K562 (cell line): ENCODE results near the gene BEST4. TPM values are rescaled to one million over a fixed set of nuclear protein-coding genes. Genes with fewer than 3 reads are reported as not detected.

Experiments used
- CXXC5 ChIP-seq: fragments of 250-450 bp; sonication (Bioruptor Pico); IDR thresholded peaks from 2 replicates; pipeline ENCODE4 v1.8.0; 2022; ENCODE audit warnings: inconsistent platforms, mild to moderate bottlenecking, moderate library complexity
- MCM3 ChIP-seq: fragments of 450-650 bp; IDR thresholded peaks from 2 replicates; pipeline ENCODE4 v1.6.1; 2016
- NFE2 ChIP-seq: IDR thresholded peaks from 2 replicates; pipeline ENCODE4 v1.6.1; 2014; ENCODE audit warnings: antibody characterized with exemption, low read depth
- NFIX ChIP-seq: fragments of 250-450 bp; sonication (Bioruptor Pico); IDR thresholded peaks from 2 replicates; pipeline ENCODE4 v1.4.0; 2020; ENCODE audit warnings: low read depth, mild to moderate bottlenecking, moderate library complexity
- RBM39 ChIP-seq: fragments of 200-400 bp; formaldehyde crosslinking; optimal IDR thresholded peaks from 2 replicates; pipeline ENCODE3; 2018; ENCODE audit warnings: low read depth, low read length
- SPI1 ChIP-seq: IDR thresholded peaks from 2 replicates; pipeline ENCODE4 v1.6.1; 2011; ENCODE audit warnings: low read depth, low read length, control low read depth, borderline replicate concordance
- ZNF239 ChIP-seq: fragments of 250-450 bp; sonication (Bioruptor Pico); IDR thresholded peaks from 2 replicates; pipeline ENCODE4 v1.4.0; 2020; ENCODE audit warnings: mild to moderate bottlenecking
- ZNF436 ChIP-seq: fragments of 250-450, 450-650 bp; sonication (Bioruptor Pico); formaldehyde crosslinking; IDR thresholded peaks from 2 replicates; pipeline ENCODE4 v1.7.0; 2020; ENCODE audit warnings: mild to moderate bottlenecking
- polyA plus RNA-seq, 8 experiments: library from polyadenylated mRNA; depleted of rRNA in 4 of 8; stranded (reverse) in 5 of 8; unstranded in 3 of 8; fragments of >200 nt; fragmentation: Nextera tagmentation in 2 of 8; fragmentation: Illumina TruSeq in 1 of 8; extraction: Ambion mirVana in 2 of 8; extraction: Trizol in 1 of 8; gene quantifications; 2 replicates each; pipeline versions ENCODE4 v1.2.1 to v1.2.3, GENCODE V29; 2011 to 2014; ENCODE audit warnings: inconsistent platforms in 1 of 8, missing spikeins in 1 of 8
- total RNA-seq, 7 experiments: library from RNA; depleted of rRNA in 6 of 7; stranded (reverse); fragments of >200 nt in 6 of 7; fragmentation: Illumina TruSeq in 2 of 7; extraction: Trizol in 2 of 7; gene quantifications; 2 replicates each; pipeline versions ENCODE4 v1.2.1 to v1.2.3, GENCODE V29; 2011 to 2021; ENCODE audit warnings: low replicate concordance in 1 of 7
- TF ChIP-seq, protein P1 (sequence below): sonication (generic); formaldehyde crosslinking; IDR thresholded peaks from 2 replicates; pipeline ENCODE4 v1.8.0; 2022; ENCODE audit warnings: mild to moderate bottlenecking, missing genetic modification reagents
- TF ChIP-seq, protein P2 (sequence below), 2 experiments: fragments of 450-650 bp in 1 of 2; sonication (generic) in 1 of 2; formaldehyde crosslinking in 1 of 2; IDR thresholded peaks; 2 replicates each; pipeline versions ENCODE4 v1.7.1 to v1.9.0; 2016 to 2022; ENCODE audit warnings: inconsistent platforms in 1 of 2, mild to moderate bottlenecking in 1 of 2, missing genetic modification reagents in 1 of 2
- TF ChIP-seq, protein P3 (sequence below): fragments of 450-650 bp; IDR thresholded peaks from 2 replicates; pipeline ENCODE4 v1.6.1; 2017; ENCODE audit warnings: antibody characterized with exemption

BEST4 gene
- total and polyA plus RNA-seq, 9 of the 15 experiments (the other 6 are each of a cell fraction or from before 2014, with no cell fraction given): 0.07 to 0.11 TPM; not detected in 7

DNA sequence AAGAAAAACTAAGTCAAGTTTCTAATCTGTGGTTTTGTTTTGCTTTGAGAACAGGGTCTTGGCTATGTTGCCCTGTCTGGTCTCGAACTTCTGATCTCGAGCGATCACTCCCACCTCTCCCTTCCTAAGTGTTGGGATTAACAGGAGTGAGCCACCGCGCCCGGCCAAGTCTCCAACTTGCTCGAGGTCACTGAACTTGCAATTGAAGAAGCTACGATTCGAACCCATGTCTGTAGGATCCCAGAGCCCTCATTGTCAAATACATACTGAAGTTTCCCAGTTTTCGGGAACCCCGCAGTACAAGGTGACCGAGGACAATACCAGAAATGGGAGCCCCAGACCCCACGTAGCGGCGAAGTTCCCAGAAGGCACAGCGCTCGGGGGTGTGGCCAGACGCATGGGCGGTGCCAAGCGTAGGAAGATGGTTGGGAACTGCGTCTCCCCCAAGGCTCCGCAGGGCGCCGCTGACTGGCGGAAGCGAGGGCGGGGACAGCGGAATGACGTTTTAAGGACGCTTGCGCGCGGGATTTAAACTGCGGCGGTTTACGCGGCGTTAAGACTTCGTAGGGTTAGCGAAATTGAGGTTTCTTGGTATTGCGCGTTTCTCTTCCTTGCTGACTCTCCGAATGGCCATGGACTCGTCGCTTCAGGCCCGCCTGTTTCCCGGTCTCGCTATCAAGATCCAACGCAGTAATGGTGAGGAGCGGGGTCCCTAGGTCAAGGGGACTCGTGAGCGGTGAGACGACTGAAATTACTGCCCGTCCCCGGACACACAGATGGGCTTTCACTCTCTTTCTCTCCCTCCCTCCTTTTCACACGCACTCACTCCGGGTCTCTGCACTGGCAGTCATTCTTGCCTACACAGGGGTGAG, 48.4 kb downstream of the BEST4 start, which contains the start of gene KIF2C (continued):
- TF ChIP-seq, protein P1, sequence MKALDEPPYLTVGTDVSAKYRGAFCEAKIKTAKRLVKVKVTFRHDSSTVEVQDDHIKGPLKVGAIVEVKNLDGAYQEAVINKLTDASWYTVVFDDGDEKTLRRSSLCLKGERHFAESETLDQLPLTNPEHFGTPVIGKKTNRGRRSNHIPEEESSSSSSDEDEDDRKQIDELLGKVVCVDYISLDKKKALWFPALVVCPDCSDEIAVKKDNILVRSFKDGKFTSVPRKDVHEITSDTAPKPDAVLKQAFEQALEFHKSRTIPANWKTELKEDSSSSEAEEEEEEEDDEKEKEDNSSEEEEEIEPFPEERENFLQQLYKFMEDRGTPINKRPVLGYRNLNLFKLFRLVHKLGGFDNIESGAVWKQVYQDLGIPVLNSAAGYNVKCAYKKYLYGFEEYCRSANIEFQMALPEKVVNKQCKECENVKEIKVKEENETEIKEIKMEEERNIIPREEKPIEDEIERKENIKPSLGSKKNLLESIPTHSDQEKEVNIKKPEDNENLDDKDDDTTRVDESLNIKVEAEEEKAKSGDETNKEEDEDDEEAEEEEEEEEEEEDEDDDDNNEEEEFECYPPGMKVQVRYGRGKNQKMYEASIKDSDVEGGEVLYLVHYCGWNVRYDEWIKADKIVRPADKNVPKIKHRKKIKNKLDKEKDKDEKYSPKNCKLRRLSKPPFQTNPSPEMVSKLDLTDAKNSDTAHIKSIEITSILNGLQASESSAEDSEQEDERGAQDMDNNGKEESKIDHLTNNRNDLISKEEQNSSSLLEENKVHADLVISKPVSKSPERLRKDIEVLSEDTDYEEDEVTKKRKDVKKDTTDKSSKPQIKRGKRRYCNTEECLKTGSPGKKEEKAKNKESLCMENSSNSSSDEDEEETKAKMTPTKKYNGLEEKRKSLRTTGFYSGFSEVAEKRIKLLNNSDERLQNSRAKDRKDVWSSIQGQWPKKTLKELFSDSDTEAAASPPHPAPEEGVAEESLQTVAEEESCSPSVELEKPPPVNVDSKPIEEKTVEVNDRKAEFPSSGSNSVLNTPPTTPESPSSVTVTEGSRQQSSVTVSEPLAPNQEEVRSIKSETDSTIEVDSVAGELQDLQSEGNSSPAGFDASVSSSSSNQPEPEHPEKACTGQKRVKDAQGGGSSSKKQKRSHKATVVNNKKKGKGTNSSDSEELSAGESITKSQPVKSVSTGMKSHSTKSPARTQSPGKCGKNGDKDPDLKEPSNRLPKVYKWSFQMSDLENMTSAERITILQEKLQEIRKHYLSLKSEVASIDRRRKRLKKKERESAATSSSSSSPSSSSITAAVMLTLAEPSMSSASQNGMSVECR (CRISPR knock-in tag): peak; percentile 73; the same call in 1 of the 2 replicates
- TF ChIP-seq, protein P2, sequence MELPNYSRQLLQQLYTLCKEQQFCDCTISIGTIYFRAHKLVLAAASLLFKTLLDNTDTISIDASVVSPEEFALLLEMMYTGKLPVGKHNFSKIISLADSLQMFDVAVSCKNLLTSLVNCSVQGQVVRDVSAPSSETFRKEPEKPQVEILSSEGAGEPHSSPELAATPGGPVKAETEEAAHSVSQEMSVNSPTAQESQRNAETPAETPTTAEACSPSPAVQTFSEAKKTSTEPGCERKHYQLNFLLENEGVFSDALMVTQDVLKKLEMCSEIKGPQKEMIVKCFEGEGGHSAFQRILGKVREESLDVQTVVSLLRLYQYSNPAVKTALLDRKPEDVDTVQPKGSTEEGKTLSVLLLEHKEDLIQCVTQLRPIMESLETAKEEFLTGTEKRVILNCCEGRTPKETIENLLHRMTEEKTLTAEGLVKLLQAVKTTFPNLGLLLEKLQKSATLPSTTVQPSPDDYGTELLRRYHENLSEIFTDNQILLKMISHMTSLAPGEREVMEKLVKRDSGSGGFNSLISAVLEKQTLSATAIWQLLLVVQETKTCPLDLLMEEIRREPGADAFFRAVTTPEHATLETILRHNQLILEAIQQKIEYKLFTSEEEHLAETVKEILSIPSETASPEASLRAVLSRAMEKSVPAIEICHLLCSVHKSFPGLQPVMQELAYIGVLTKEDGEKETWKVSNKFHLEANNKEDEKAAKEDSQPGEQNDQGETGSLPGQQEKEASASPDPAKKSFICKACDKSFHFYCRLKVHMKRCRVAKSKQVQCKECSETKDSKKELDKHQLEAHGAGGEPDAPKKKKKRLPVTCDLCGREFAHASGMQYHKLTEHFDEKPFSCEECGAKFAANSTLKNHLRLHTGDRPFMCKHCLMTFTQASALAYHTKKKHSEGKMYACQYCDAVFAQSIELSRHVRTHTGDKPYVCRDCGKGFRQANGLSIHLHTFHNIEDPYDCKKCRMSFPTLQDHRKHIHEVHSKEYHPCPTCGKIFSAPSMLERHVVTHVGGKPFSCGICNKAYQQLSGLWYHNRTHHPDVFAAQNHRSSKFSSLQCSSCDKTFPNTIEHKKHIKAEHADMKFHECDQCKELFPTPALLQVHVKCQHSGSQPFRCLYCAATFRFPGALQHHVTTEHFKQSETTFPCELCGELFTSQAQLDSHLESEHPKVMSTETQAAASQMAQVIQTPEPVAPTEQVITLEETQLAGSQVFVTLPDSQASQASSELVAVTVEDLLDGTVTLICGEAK (IDR thresholded peaks at IDR 0.05): peak; percentile 62; the same call in 1 of the 2 replicates
- TF ChIP-seq, protein P2 (CRISPR knock-in tag; IDR thresholded peaks at IDR 0.05): no peak
- TF ChIP-seq ZNF239 (CRISPR knock-in tag) (peak; percentile 42; the same call in 1 of the 2 replicates), CXXC5 (CRISPR knock-in tag) (peak; percentile 99), SPI1 (peak; percentile 64; the same call in 1 of the 2 replicates), RBM39 (peak; percentile 40), NFIX (CRISPR knock-in tag) (no peak), ZNF436 (CRISPR knock-in tag) (no peak), NFE2 (0 out of 2 replicates have a peak, but pooled peaks have one; percentile 19), MCM3 (no peak)
- TF ChIP-seq, protein P3, sequence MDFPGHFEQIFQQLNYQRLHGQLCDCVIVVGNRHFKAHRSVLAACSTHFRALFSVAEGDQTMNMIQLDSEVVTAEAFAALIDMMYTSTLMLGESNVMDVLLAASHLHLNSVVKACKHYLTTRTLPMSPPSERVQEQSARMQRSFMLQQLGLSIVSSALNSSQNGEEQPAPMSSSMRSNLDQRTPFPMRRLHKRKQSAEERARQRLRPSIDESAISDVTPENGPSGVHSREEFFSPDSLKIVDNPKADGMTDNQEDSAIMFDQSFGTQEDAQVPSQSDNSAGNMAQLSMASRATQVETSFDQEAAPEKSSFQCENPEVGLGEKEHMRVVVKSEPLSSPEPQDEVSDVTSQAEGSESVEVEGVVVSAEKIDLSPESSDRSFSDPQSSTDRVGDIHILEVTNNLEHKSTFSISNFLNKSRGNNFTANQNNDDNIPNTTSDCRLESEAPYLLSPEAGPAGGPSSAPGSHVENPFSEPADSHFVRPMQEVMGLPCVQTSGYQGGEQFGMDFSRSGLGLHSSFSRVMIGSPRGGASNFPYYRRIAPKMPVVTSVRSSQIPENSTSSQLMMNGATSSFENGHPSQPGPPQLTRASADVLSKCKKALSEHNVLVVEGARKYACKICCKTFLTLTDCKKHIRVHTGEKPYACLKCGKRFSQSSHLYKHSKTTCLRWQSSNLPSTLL: no peak
